Panc1 (cell line): Measurements from ENCODE around the gene UNKL. TPM values are rescaled to one million over a fixed set of nuclear protein-coding genes. Genes with fewer than 3 reads are reported as not detected.

Experiments used
- ATAC-seq: fragments of 200-7000 bp; cut with Tn5 transposase; 2 replicates; pipeline ENCODE4 v1.9.1; 2020; ENCODE audit warnings: mild to moderate bottlenecking, moderate library complexity
- BruUV-seq: library from RNA; stranded (reverse); fragments of 400-500 nt; replicated peaks from 2 replicates; lab custom pipeline; 2021; lab: Mats Ljungman, UMichigan
- CTCF ChIA-PET: fragments of 300-600 bp; sonication (Branson Sonifier 250); formaldehyde crosslinking; loops from one replicate; lab custom pipeline; 2022; ENCODE audit warnings: antibody characterized with exemption; lab: Charles Lee
- POLR2A ChIA-PET: fragments of 300-600 bp; sonication (Branson Sonifier 250); formaldehyde crosslinking; loops from one replicate; lab custom pipeline; 2022; ENCODE audit warnings: antibody characterized with exemption; lab: Charles Lee
- DNase-seq: peaks from one replicate; pipeline ENCODE4 v3.0.0-alpha.2; 2010; ENCODE audit warnings: low read depth, low spot score
- H3K27ac ChIP-seq: 2 replicates; pipeline ENCODE4 v1.5.1; 2011; ENCODE audit warnings: mild to moderate bottlenecking, low read length, inconsistent platforms
- H3K27me3 ChIP-seq: fragments of 200-500 bp; sonication (Bioruptor generic); 2 replicates; pipeline ENCODE4 v1.6.0; 2014; ENCODE audit warnings: low read length, inconsistent platforms; ENCODE audit not compliant: control insufficient read depth, insufficient read depth
- H3K36me3 ChIP-seq: fragments of 200-500 bp; sonication (Bioruptor generic); 2 replicates; pipeline ENCODE4 v1.5.1; 2014; ENCODE audit warnings: inconsistent platforms, mild to moderate bottlenecking, low read length, moderate library complexity; ENCODE audit not compliant: control insufficient read depth, insufficient read depth
- H3K4me1 ChIP-seq: 2 replicates; pipeline ENCODE4 v1.5.1; 2011; ENCODE audit warnings: inconsistent platforms, mild to moderate bottlenecking, low read length, moderate library complexity; ENCODE audit not compliant: control insufficient read depth, insufficient read depth
- H3K4me3 ChIP-seq, 2 experiments: 2 replicates each; pipeline ENCODE4 v1.5.1; 2011 to 2012; ENCODE audit warnings: low read depth in 2 of 2, low read length in 2 of 2, mild to moderate bottlenecking in 2 of 2, inconsistent platforms in 1 of 2, moderate library complexity in 1 of 2
- H3K9me3 ChIP-seq: fragments of 200-500 bp; sonication (Bioruptor generic); 2 replicates; pipeline ENCODE4 v1.5.1; 2014; ENCODE audit warnings: low read depth, mild to moderate bottlenecking, inconsistent platforms, low read length, moderate library complexity; ENCODE audit not compliant: control insufficient read depth, insufficient read depth
- POLR2AphosphoS5 ChIP-seq: IDR thresholded peaks from 2 replicates; pipeline ENCODE4 v1.6.1; 2012; ENCODE audit warnings: mild to moderate bottlenecking, low read depth, low read length, moderate library complexity
- REST ChIP-seq, 2 experiments: IDR thresholded peaks; 2 replicates each; pipeline ENCODE4 v1.6.1; 2011 to 2012; ENCODE audit warnings: low read depth in 2 of 2, control low read depth in 1 of 2, low read length in 1 of 2, mild to moderate bottlenecking in 1 of 2, moderate library complexity in 1 of 2; ENCODE audit not compliant: insufficient read depth in 1 of 2
- SIN3A ChIP-seq: IDR thresholded peaks from 2 replicates; pipeline ENCODE4 v1.6.1; 2012; ENCODE audit warnings: low read depth, mild to moderate bottlenecking, low read length, moderate library complexity, borderline replicate concordance; ENCODE audit not compliant: insufficient read depth
- TCF7L2 ChIP-seq: IDR thresholded peaks from 2 replicates; pipeline ENCODE4 v1.6.1; 2011; ENCODE audit warnings: mild to moderate bottlenecking, low read depth, low read length, inconsistent platforms
- in situ Hi-C: cut with HindIII; loops from 2 replicates; pipeline ENCODE4 v1.10.0; 2016; ENCODE audit warnings: low sequenced_read_pairs, low pct_unique_long_range_greater_than_20kb
- intact Hi-C: fragments of 100-400 bp; cut with micrococcal nuclease; formaldehyde crosslinking; loops from one replicate; pipeline ENCODE4 v1.10.0; 2022; ENCODE audit not compliant: unreplicated experiment
- total RNA-seq: library from RNA; stranded (reverse); gene quantifications from one replicate; pipeline ENCODE4 v1.2.1, GENCODE V29; 2021; ENCODE audit not compliant: unreplicated experiment
- TF ChIP-seq, protein P1 (sequence below): fragments of 450-650 bp; IDR thresholded peaks from 2 replicates; pipeline ENCODE4 v1.5.1; 2017; ENCODE audit warnings: mild to moderate bottlenecking

Gene UNKL
- total RNA-seq, 1 experiment from 2014 or later, result 26.6 TPM

DNA sequence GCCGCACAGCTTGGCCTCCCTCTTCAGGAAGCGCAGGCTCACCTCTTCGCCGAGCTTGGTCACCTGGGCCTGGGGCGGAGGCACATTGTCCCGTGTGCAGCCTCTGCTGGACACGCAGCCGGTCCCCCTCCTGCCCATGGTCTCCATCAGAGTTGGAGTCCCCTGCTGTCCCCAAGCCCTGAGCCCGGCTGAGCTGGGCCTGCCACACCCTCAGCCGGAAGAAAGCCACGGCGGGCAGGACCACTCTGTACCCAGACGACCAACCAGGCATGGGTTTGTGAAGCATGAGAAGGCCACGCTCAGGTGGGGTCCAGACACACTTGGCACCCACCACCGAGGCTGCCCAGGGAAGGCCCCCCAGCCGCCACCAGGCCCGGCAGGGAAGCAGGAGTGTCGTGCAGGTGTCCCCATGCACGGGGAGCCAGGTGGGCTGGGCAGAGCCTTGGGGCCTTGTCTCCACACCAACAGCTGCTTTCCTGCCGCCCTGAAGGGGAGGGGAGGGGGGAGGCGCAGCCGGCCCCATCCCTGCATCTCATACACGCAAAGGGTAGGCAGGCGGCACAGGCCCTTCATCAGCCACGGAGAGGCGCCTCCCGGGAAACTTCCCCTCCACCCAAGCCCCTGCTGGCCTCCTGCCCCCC lies 24.7 kb upstream of the UNKL start:
- TF ChIP-seq POLR2AphosphoS5 (no peak), TCF7L2 (no peak), REST (IDR thresholded peaks at IDR 0.05; ENCODE audit: insufficient read depth in 1 of 2, low read depth in 2 of 2, low read length in 1 of 2) (no peak), SIN3A (no peak)
- TF ChIP-seq, protein P1, sequence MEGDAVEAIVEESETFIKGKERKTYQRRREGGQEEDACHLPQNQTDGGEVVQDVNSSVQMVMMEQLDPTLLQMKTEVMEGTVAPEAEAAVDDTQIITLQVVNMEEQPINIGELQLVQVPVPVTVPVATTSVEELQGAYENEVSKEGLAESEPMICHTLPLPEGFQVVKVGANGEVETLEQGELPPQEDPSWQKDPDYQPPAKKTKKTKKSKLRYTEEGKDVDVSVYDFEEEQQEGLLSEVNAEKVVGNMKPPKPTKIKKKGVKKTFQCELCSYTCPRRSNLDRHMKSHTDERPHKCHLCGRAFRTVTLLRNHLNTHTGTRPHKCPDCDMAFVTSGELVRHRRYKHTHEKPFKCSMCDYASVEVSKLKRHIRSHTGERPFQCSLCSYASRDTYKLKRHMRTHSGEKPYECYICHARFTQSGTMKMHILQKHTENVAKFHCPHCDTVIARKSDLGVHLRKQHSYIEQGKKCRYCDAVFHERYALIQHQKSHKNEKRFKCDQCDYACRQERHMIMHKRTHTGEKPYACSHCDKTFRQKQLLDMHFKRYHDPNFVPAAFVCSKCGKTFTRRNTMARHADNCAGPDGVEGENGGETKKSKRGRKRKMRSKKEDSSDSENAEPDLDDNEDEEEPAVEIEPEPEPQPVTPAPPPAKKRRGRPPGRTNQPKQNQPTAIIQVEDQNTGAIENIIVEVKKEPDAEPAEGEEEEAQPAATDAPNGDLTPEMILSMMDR, result no peak
- intact Hi-C loops, result no loop called here
- in situ Hi-C loops, result no loop called here
- H3K4me3 ChIP-seq, result no peak overlapping the region
- H3K27ac ChIP-seq, result no peak overlapping the region
- no peak for ATAC-seq
- no peaks in the 10 kb centered on the region for H3K36me3 ChIP-seq
- ChIA-PET POLR2A (interaction anchor here (0.5 to 0.6 kb wide), 2 partner anchors 33 to 769 kb away, joined by 4 to 10 read pairs; no protein-coding TSS in a partner anchor), CTCF (no interaction called here)
- no peak for DNase-seq
- H3K9me3 ChIP-seq, result no peaks in the 10 kb centered on the region
- no TSS peak for BruUV-seq
- no peaks in the 10 kb centered on the region for H3K27me3 ChIP-seq
- H3K4me1 ChIP-seq, result no peaks in the 10 kb centered on the region

GRCh38 chr16:1438229-1439057 lies 23.9 kb upstream of the UNKL start:
- Histone ChIP-seq H3K4me3 (no peak overlapping the region), H3K27ac (no peak overlapping the region), H3K9me3 (no peaks in the 10 kb centered on the region), H3K27me3 (no peaks in the 10 kb centered on the region), H3K4me1 (no peaks in the 10 kb centered on the region), H3K36me3 (no peaks in the 10 kb centered on the region)
- TF ChIP-seq, protein P1, result no peak
- TF ChIP-seq REST (IDR thresholded peaks at IDR 0.05; ENCODE audit: insufficient read depth in 1 of 2, low read depth in 2 of 2, low read length in 1 of 2) (no peak), TCF7L2 (no peak), SIN3A (no peak), POLR2AphosphoS5 (no peak)
- ChIA-PET POLR2A (interaction anchor here (0.5 to 0.6 kb wide), 3 partner anchors 32 to 769 kb away, joined by 4 to 10 read pairs (median 4); no protein-coding TSS in a partner anchor), CTCF (no interaction called here)
- ATAC-seq (no peak), DNase-seq (no peak)
- intact Hi-C loops (no loop called here), in situ Hi-C loops (no loop called here)
- BruUV-seq, result no TSS peak
